Measurements from ENCODE around the gene SH3BGRL2.

SH3BGRL2 gene

GRCh38 chr6:79632580-79632979 is 1.5 kb downstream of the SH3BGRL2 start:
- no peak overlapping the region for H3K4me3 ChIP-seq (ENCODE audit: low read length)
- peaks cover 6% of the 10 kb centered on the region for H3K4me1 ChIP-seq (ENCODE audit: control insufficient read depth, insufficient read depth, low read length)
- peak; percentile 18 for DNase-seq (ENCODE audit: low read depth)
- H3K9ac ChIP-seq (ENCODE audit: low read length), result no peak overlapping the region
- peaks cover 7% of the 10 kb centered on the region for H3K27me3 ChIP-seq (replicated peaks; ENCODE audit: control insufficient read depth, insufficient read depth, low read length)
- no peaks in the 10 kb centered on the region for H3K9me3 ChIP-seq (ENCODE audit: control insufficient read depth, low read length)
- no peaks in the 10 kb centered on the region for H3K36me3 ChIP-seq (ENCODE audit: control insufficient read depth, insufficient read depth, low read length, severe bottlenecking)

- Histone ChIP-seq H3K4me3 (ENCODE audit: low read length) (no peak overlapping the region), H3K27me3 (replicated peaks; ENCODE audit: control insufficient read depth, insufficient read depth, low read length) (peaks cover under 1% of the 10 kb centered on the region), H3K36me3 (ENCODE audit: control insufficient read depth, insufficient read depth, low read length, severe bottlenecking) (no peaks in the 10 kb centered on the region), H3K9ac (ENCODE audit: low read length) (no peak overlapping the region), H3K4me1 (ENCODE audit: control insufficient read depth, insufficient read depth, low read length) (peaks cover 6% of the 10 kb centered on the region), H3K9me3 (ENCODE audit: control insufficient read depth, low read length) (no peaks in the 10 kb centered on the region)
- no peak for DNase-seq (ENCODE audit: low read depth)
Measured at GRCh38 chr6:79634491-79635231, 3.5 kb downstream of the SH3BGRL2 start.

- H3K4me3 ChIP-seq (ENCODE audit: low read length), result no peak overlapping the region
- H3K36me3 ChIP-seq (ENCODE audit: control insufficient read depth, insufficient read depth, low read length, severe bottlenecking), result no peaks in the 10 kb centered on the region
- no peak overlapping the region for H3K9ac ChIP-seq (ENCODE audit: low read length)
- peak; percentile 20 for DNase-seq (ENCODE audit: low read depth)
- peaks cover 6% of the 10 kb centered on the region for H3K4me1 ChIP-seq (ENCODE audit: control insufficient read depth, insufficient read depth, low read length)
- no peaks in the 10 kb centered on the region for H3K27me3 ChIP-seq (replicated peaks; ENCODE audit: control insufficient read depth, insufficient read depth, low read length)
- H3K9me3 ChIP-seq (ENCODE audit: control insufficient read depth, low read length), result no peaks in the 10 kb centered on the region
Measured at GRCh38 chr6:79635232-79635543, 4.1 kb downstream of the SH3BGRL2 start.

- H3K4me1 ChIP-seq (ENCODE audit: control insufficient read depth, insufficient read depth, low read length), result peaks cover 5% of the 10 kb centered on the region
- no peak overlapping the region for H3K9ac ChIP-seq (ENCODE audit: low read length)
- no peaks in the 10 kb centered on the region for H3K9me3 ChIP-seq (ENCODE audit: control insufficient read depth, low read length)
- no peak overlapping the region for H3K4me3 ChIP-seq (ENCODE audit: low read length)
- no peaks in the 10 kb centered on the region for H3K27me3 ChIP-seq (replicated peaks; ENCODE audit: control insufficient read depth, insufficient read depth, low read length)
- DNase-seq (ENCODE audit: low read depth), result no peak
- H3K36me3 ChIP-seq (ENCODE audit: control insufficient read depth, insufficient read depth, low read length, severe bottlenecking), result no peaks in the 10 kb centered on the region
Measured at GRCh38 chr6:79636673-79637072, 5.5 kb downstream of the SH3BGRL2 start.

GRCh38 chr6:79640146-79641111 is 9.3 kb downstream of the SH3BGRL2 start:
- Histone ChIP-seq H3K4me1 (ENCODE audit: control insufficient read depth, insufficient read depth, low read length) (peaks cover 5% of the 10 kb centered on the region), H3K9me3 (ENCODE audit: control insufficient read depth, low read length) (no peaks in the 10 kb centered on the region), H3K27me3 (replicated peaks; ENCODE audit: control insufficient read depth, insufficient read depth, low read length) (no peaks in the 10 kb centered on the region), H3K4me3 (ENCODE audit: low read length) (no peak overlapping the region), H3K36me3 (ENCODE audit: control insufficient read depth, insufficient read depth, low read length, severe bottlenecking) (no peaks in the 10 kb centered on the region), H3K9ac (ENCODE audit: low read length) (no peak overlapping the region)
- no peak for DNase-seq (ENCODE audit: low read depth)

GRCh38 chr6:79646006-79646405 is 14.9 kb downstream of the SH3BGRL2 start:
- DNase-seq (ENCODE audit: low read depth), result no peak
- H3K9ac ChIP-seq (ENCODE audit: low read length), result no peak overlapping the region
- no peaks in the 10 kb centered on the region for H3K27me3 ChIP-seq (replicated peaks; ENCODE audit: control insufficient read depth, insufficient read depth, low read length)
- no peaks in the 10 kb centered on the region for H3K9me3 ChIP-seq (ENCODE audit: control insufficient read depth, low read length)
- H3K36me3 ChIP-seq (ENCODE audit: control insufficient read depth, insufficient read depth, low read length, severe bottlenecking), result no peaks in the 10 kb centered on the region
- no peak overlapping the region for H3K4me3 ChIP-seq (ENCODE audit: low read length)
- no peaks in the 10 kb centered on the region for H3K4me1 ChIP-seq (ENCODE audit: control insufficient read depth, insufficient read depth, low read length)

GRCh38 chr6:79646561-79646960 is 15.4 kb downstream of the SH3BGRL2 start:
- no peaks in the 10 kb centered on the region for H3K4me1 ChIP-seq (ENCODE audit: control insufficient read depth, insufficient read depth, low read length)
- H3K27me3 ChIP-seq (replicated peaks; ENCODE audit: control insufficient read depth, insufficient read depth, low read length), result no peaks in the 10 kb centered on the region
- no peak overlapping the region for H3K4me3 ChIP-seq (ENCODE audit: low read length)

GRCh38 chr6:79647741-79648140 is 16.6 kb downstream of the SH3BGRL2 start:
- Histone ChIP-seq H3K4me1 (ENCODE audit: control insufficient read depth, insufficient read depth, low read length) (no peaks in the 10 kb centered on the region), H3K9me3 (ENCODE audit: control insufficient read depth, low read length) (no peaks in the 10 kb centered on the region), H3K4me3 (ENCODE audit: low read length) (no peak overlapping the region), H3K27me3 (replicated peaks; ENCODE audit: control insufficient read depth, insufficient read depth, low read length) (no peaks in the 10 kb centered on the region), H3K9ac (ENCODE audit: low read length) (no peak overlapping the region), H3K36me3 (ENCODE audit: control insufficient read depth, insufficient read depth, low read length, severe bottlenecking) (no peaks in the 10 kb centered on the region)
- no peak for DNase-seq (ENCODE audit: low read depth)

More at GRCh38 chr6:79646561-79646960, 15.4 kb downstream of the SH3BGRL2 start:
- Histone ChIP-seq H3K36me3 (ENCODE audit: control insufficient read depth, insufficient read depth, low read length, severe bottlenecking) (no peaks in the 10 kb centered on the region), H3K9me3 (ENCODE audit: control insufficient read depth, low read length) (no peaks in the 10 kb centered on the region), H3K9ac (ENCODE audit: low read length) (no peak overlapping the region)
- DNase-seq (ENCODE audit: low read depth), result no peak

- no peak overlapping the region for H3K4me3 ChIP-seq (ENCODE audit: low read length)
- H3K27me3 ChIP-seq (replicated peaks; ENCODE audit: control insufficient read depth, insufficient read depth, low read length), result no peaks in the 10 kb centered on the region
- no peak overlapping the region for H3K9ac ChIP-seq (ENCODE audit: low read length)
- H3K36me3 ChIP-seq (ENCODE audit: control insufficient read depth, insufficient read depth, low read length, severe bottlenecking), result no peaks in the 10 kb centered on the region
- H3K4me1 ChIP-seq (ENCODE audit: control insufficient read depth, insufficient read depth, low read length), result no peaks in the 10 kb centered on the region
- no peak for DNase-seq (ENCODE audit: low read depth)
- H3K9me3 ChIP-seq (ENCODE audit: control insufficient read depth, low read length), result no peaks in the 10 kb centered on the region
Measured at GRCh38 chr6:79648328-79648727, 17.2 kb downstream of the SH3BGRL2 start.

GRCh38 chr6:79649016-79649415 is 17.9 kb downstream of the SH3BGRL2 start:
- H3K9ac ChIP-seq (ENCODE audit: low read length), result no peak overlapping the region
- H3K36me3 ChIP-seq (ENCODE audit: control insufficient read depth, insufficient read depth, low read length, severe bottlenecking), result no peaks in the 10 kb centered on the region
- H3K9me3 ChIP-seq (ENCODE audit: control insufficient read depth, low read length), result no peaks in the 10 kb centered on the region
- DNase-seq (ENCODE audit: low read depth), result no peak
- no peaks in the 10 kb centered on the region for H3K4me1 ChIP-seq (ENCODE audit: control insufficient read depth, insufficient read depth, low read length)
- no peaks in the 10 kb centered on the region for H3K27me3 ChIP-seq (replicated peaks; ENCODE audit: control insufficient read depth, insufficient read depth, low read length)
- no peak overlapping the region for H3K4me3 ChIP-seq (ENCODE audit: low read length)

- no peak for DNase-seq (ENCODE audit: low read depth)
Measured at GRCh38 chr6:79650950-79651349, 19.8 kb downstream of the SH3BGRL2 start.

More at GRCh38 chr6:79650950-79651349, 19.8 kb downstream of the SH3BGRL2 start:
- no peak overlapping the region for H3K4me3 ChIP-seq (ENCODE audit: low read length)
- no peaks in the 10 kb centered on the region for H3K4me1 ChIP-seq (ENCODE audit: control insufficient read depth, insufficient read depth, low read length)
- H3K27me3 ChIP-seq (replicated peaks; ENCODE audit: control insufficient read depth, insufficient read depth, low read length), result no peaks in the 10 kb centered on the region
- H3K9me3 ChIP-seq (ENCODE audit: control insufficient read depth, low read length), result no peaks in the 10 kb centered on the region
- H3K9ac ChIP-seq (ENCODE audit: low read length), result no peak overlapping the region
- H3K36me3 ChIP-seq (ENCODE audit: control insufficient read depth, insufficient read depth, low read length, severe bottlenecking), result no peaks in the 10 kb centered on the region
